Activated CD4-positive, CD25-positive, alpha-beta regulatory T cell (primary cell): ENCODE results near the gene GSC.
"Not testable (repeated sequence)": the region's sequence is repeated elsewhere in the genome, so short reads cannot be mapped to it uniquely, and the experiment has no call there.

ENCODE experiments used
- DNase-seq, 4 experiments: peaks; one replicate each; lab custom pipeline; 2025; lab: John Stamatoyannopoulos, UW

GSC gene

GRCh38 chr14:94769391-94770250 is at the start of gene GSC:
TSS of gene GSC (minus strand) at chr14:94770113. CDS start at chr14:94770015, 98 bp downstream.
- no peak for DNase-seq

- no peak for DNase-seq
These were observed 49.6 kb upstream of the GSC start for GRCh38 chr14:94819531-94819930.

- no peak for DNase-seq
These were observed 46.2 kb upstream of the GSC start for GRCh38 chr14:94816113-94816512.

- DNase-seq = no peak
These were observed 35.9 kb upstream of the GSC start for GRCh38 chr14:94805680-94806288.

GRCh38 chr14:94801225-94801624 is 31.3 kb upstream of the GSC start:
- DNase-seq = no peak

GRCh38 chr14:94800764-94801163 is 30.9 kb upstream of the GSC start:
- DNase-seq = not testable (repeated sequence)

- DNase-seq = no peak
These were observed 28.0 kb upstream of the GSC start for GRCh38 chr14:94797887-94798286.

- no peak for DNase-seq
These were observed 26.4 kb upstream of the GSC start for GRCh38 chr14:94796278-94796677.

GRCh38 chr14:94795372-94795771 is 25.5 kb upstream of the GSC start:
- DNase-seq = no peak

- DNase-seq = no peak
These were observed 24.0 kb upstream of the GSC start for GRCh38 chr14:94793901-94794300.

GRCh38 chr14:94787655-94788054 is 17.7 kb upstream of the GSC start:
- no peak for DNase-seq

GRCh38 chr14:94787092-94787491 is 17.2 kb upstream of the GSC start:
- DNase-seq = no peak

- DNase-seq = no peak
These were observed 10.9 kb upstream of the GSC start for GRCh38 chr14:94780536-94781399.

- DNase-seq = no peak
These were observed 9.8 kb upstream of the GSC start for GRCh38 chr14:94779713-94780112.

- DNase-seq = no peak
These were observed 5.9 kb upstream of the GSC start for GRCh38 chr14:94775871-94776210.

GRCh38 chr14:94775091-94775870 is 5.4 kb upstream of the GSC start:
- DNase-seq = no peak

GRCh38 chr14:94774344-94775090 is 4.6 kb upstream of the GSC start:
- DNase-seq = no peak

- DNase-seq = no peak
These were observed 3.9 kb upstream of the GSC start for GRCh38 chr14:94773655-94774343.

GRCh38 chr14:94773061-94773648 is 3.2 kb upstream of the GSC start:
- DNase-seq = no peak

GRCh38 chr14:94772548-94772947 is 2.6 kb upstream of the GSC start:
- no peak for DNase-seq
